GM18868 (cell line): ENCODE data around the gene GAS2L1.

Source experiments
- ATAC-seq: cut with Tn5 transposase; IDR thresholded peaks from one replicate; pipeline ENCODE4 v1.9.1; 2021; ENCODE audit warnings: mild to moderate bottlenecking, moderate library complexity; ENCODE audit not compliant: unreplicated experiment

GAS2L1 gene

GRCh38 chr22:29306175-29306834 is at the start of gene GAS2L1:
TSS of gene GAS2L1 (plus strand) at chr22:29306650. CDS start at chr22:29308106, 1,456 bp downstream.
- no peak for ATAC-seq

GRCh38 chr22:29257751-29258181 is 48.7 kb upstream of the GAS2L1 start:
- no peak for ATAC-seq

- ATAC-seq, result no peak
These were observed 47.8 kb upstream of the GAS2L1 start for GRCh38 chr22:29258407-29259252.

GRCh38 chr22:29259253-29259899 is 47.1 kb upstream of the GAS2L1 start:
- no peak for ATAC-seq

GRCh38 chr22:29260031-29260560 is 46.4 kb upstream of the GAS2L1 start:
- ATAC-seq, result no peak

GRCh38 chr22:29260601-29261315 is 45.7 kb upstream of the GAS2L1 start:
- no peak for ATAC-seq

- ATAC-seq, result no peak
These were observed 42.6 kb upstream of the GAS2L1 start for GRCh38 chr22:29263791-29264276.

- ATAC-seq, result no peak
These were observed 41.1 kb upstream of the GAS2L1 start for GRCh38 chr22:29265305-29265704.

GRCh38 chr22:29265929-29266328 is 40.5 kb upstream of the GAS2L1 start:
- no peak for ATAC-seq

- no peak for ATAC-seq
These were observed 39.6 kb upstream of the GAS2L1 start for GRCh38 chr22:29266564-29267461.

GRCh38 chr22:29267462-29267857 is 39.0 kb upstream of the GAS2L1 start:
- no peak for ATAC-seq

- peak; percentile 83 for ATAC-seq
These were observed 38.5 kb upstream of the GAS2L1 start, which contains the start of the genes EWSR1 and RHBDD3 for GRCh38 chr22:29267858-29268510. TSS of gene EWSR1 (plus strand) at chr22:29268268. CDS start at chr22:29268337, 69 bp downstream. TSS of gene RHBDD3 (minus strand) at chr22:29267981. CDS start at chr22:29265626, 2,355 bp downstream.

GRCh38 chr22:29268511-29269229 is 37.8 kb upstream of the GAS2L1 start:
- ATAC-seq, result peak; percentile 16

GRCh38 chr22:29269230-29269604 is 37.2 kb upstream of the GAS2L1 start:
- no peak for ATAC-seq

- no peak for ATAC-seq
These were observed 36.5 kb upstream of the GAS2L1 start for GRCh38 chr22:29269731-29270474.

- ATAC-seq, result no peak
These were observed 35.8 kb upstream of the GAS2L1 start for GRCh38 chr22:29270475-29271271.

- no peak for ATAC-seq
These were observed 33.8 kb upstream of the GAS2L1 start for GRCh38 chr22:29272624-29273023.
